ENCODE results near the gene GSAP. TPM values are rescaled to one million over a fixed set of nuclear protein-coding genes. Genes with fewer than 3 reads are reported as not detected.

The GSAP gene
- polyA plus RNA-seq, 1 of the 3 experiments (the other 2 are of a cell fraction), result 5.9 TPM

DNA sequence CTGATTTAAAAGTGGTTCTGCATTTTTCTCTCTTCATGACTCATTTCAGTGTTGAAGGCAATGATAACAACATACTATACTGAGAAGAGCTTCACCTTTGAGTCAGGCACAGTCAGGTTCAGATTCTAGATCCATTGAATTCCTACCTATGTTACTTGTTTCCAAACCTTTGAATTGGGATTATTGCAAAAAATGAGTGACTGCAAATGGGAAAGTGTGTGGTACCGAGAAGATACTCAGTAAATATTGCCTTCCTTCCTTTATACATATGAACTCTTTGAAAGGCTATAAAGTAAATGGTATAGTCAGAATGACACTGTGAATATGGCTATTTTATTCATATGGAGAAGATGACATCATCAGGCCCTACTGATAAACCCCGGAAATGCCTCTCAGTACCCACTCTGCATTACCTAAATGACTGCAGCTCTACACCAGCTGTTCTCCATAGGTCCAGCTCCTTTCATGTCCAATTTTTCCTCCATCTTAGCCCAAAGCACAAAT, 149.8 kb downstream of the GSAP start:
- CTCF ChIA-PET, result interaction anchor here (1.2 kb wide), 2 partner anchors 19 kb away, joined by 3 to 4 read pairs; no protein-coding TSS in a partner anchor
- H3K4me2 ChIP-seq, result no peak overlapping the region
- H3K36me3 ChIP-seq (replicated peaks in 1 of 2; ENCODE audit: control insufficient read depth in 1 of 2, insufficient read depth in 2 of 2, low read length in 1 of 2), result no peaks in the 10 kb centered on the region
- TF ChIP-seq, protein P1, sequence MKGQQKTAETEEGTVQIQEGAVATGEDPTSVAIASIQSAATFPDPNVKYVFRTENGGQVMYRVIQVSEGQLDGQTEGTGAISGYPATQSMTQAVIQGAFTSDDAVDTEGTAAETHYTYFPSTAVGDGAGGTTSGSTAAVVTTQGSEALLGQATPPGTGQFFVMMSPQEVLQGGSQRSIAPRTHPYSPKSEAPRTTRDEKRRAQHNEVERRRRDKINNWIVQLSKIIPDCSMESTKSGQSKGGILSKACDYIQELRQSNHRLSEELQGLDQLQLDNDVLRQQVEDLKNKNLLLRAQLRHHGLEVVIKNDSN (IDR thresholded peaks at IDR 0.05; ENCODE audit: borderline replicate concordance, low read depth), result no peak
- no peak for TF ChIP-seq GATA2 (CRISPR knock-in tag; IDR thresholded peaks at IDR 0.05)
- TF ChIP-seq MXI1 (IDR thresholded peaks at IDR 0.05; ENCODE audit: low read depth, low read length), result no peak
- no peak for TF ChIP-seq MEF2A (IDR thresholded peaks at IDR 0.05; ENCODE audit: borderline replicate concordance, low read depth)
- no peak overlapping the region for H3K9ac ChIP-seq
- H3K27me3 ChIP-seq (ENCODE audit: insufficient read depth), result no peaks in the 10 kb centered on the region
- POLR2A ChIA-PET, result no interaction called here
- DNase-seq, result no peak
- H4K20me1 ChIP-seq (ENCODE audit: insufficient read depth), result no peaks in the 10 kb centered on the region
- no peaks in the 10 kb centered on the region for H3K79me2 ChIP-seq (ENCODE audit: insufficient read depth)
- no peak overlapping the region for H3K27ac ChIP-seq (ENCODE audit: low read depth in 2 of 2, low read length in 1 of 2)
- H3F3A ChIP-seq (replicated peaks; ENCODE audit: insufficient read depth), result no peaks in the 10 kb centered on the region
- H3K9me3 ChIP-seq, result no peaks in the 10 kb centered on the region
- H2AFZ ChIP-seq (ENCODE audit: low read depth), result no peak overlapping the region
- no peak overlapping the region for H3K4me3 ChIP-seq (ENCODE audit: low read depth in 2 of 2, low read length in 1 of 2)
- no peaks in the 10 kb centered on the region for H3K4me1 ChIP-seq (ENCODE audit: control insufficient read depth in 1 of 2, insufficient read depth in 2 of 2, low read depth in 1 of 2, low read length in 1 of 2)
- no peaks in the 10 kb centered on the region for H3K9me2 ChIP-seq
- WGBS (ENCODE audit: low lambda C conversion rate), result 81% methylated on average over 2 of the region's 2 CpGs

- no peaks in the 10 kb centered on the region for H3K36me3 ChIP-seq (replicated peaks in 1 of 2; ENCODE audit: control insufficient read depth in 1 of 2, insufficient read depth in 2 of 2, low read length in 1 of 2)
- H3K27ac ChIP-seq (ENCODE audit: low read depth in 2 of 2, low read length in 1 of 2), result no peak overlapping the region
- no peaks in the 10 kb centered on the region for H3K79me2 ChIP-seq (ENCODE audit: insufficient read depth)
- no peaks in the 10 kb centered on the region for H3K4me1 ChIP-seq (ENCODE audit: control insufficient read depth in 1 of 2, insufficient read depth in 2 of 2, low read depth in 1 of 2, low read length in 1 of 2)
- no peaks in the 10 kb centered on the region for H4K20me1 ChIP-seq (ENCODE audit: insufficient read depth)
- no peaks in the 10 kb centered on the region for H3K9me2 ChIP-seq
- H3K9me3 ChIP-seq, result no peaks in the 10 kb centered on the region
- no peak overlapping the region for H3K4me3 ChIP-seq (ENCODE audit: low read depth in 2 of 2, low read length in 1 of 2)
- H2AFZ ChIP-seq (ENCODE audit: low read depth), result no peak overlapping the region
- no peak overlapping the region for H3K4me2 ChIP-seq
- no peaks in the 10 kb centered on the region for H3K27me3 ChIP-seq (ENCODE audit: insufficient read depth)
- no peak overlapping the region for H3K9ac ChIP-seq
- no peaks in the 10 kb centered on the region for H3F3A ChIP-seq (replicated peaks; ENCODE audit: insufficient read depth)
- CTCF ChIA-PET, result interaction anchor here (1.2 kb wide), 1 partner anchor 18 kb away, joined by 4 read pairs; no protein-coding TSS in a partner anchor
- WGBS (ENCODE audit: low lambda C conversion rate), result 59% methylated on average over 4 of the region's 4 CpGs
- POLR2A ChIA-PET, result no interaction called here
- TF ChIP-seq TEAD4 (IDR thresholded peaks at IDR 0.05; ENCODE audit: borderline replicate concordance, insufficient read depth), result no peak
- TF ChIP-seq, protein P1 (IDR thresholded peaks at IDR 0.05; ENCODE audit: borderline replicate concordance, low read depth), result no peak
- TF ChIP-seq RFX5 (IDR thresholded peaks at IDR 0.05; ENCODE audit: low read length), result no peak
- no peak for TF ChIP-seq MEF2A (IDR thresholded peaks at IDR 0.05; ENCODE audit: borderline replicate concordance, low read depth)
- TF ChIP-seq, protein P2, sequence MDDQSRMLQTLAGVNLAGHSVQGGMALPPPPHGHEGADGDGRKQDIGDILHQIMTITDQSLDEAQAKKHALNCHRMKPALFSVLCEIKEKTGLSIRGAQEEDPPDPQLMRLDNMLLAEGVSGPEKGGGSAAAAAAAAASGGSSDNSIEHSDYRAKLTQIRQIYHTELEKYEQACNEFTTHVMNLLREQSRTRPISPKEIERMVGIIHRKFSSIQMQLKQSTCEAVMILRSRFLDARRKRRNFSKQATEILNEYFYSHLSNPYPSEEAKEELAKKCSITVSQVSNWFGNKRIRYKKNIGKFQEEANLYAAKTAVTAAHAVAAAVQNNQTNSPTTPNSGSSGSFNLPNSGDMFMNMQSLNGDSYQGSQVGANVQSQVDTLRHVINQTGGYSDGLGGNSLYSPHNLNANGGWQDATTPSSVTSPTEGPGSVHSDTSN (IDR thresholded peaks at IDR 0.05), result no peak
- no peak for TF ChIP-seq CHD2 (IDR thresholded peaks at IDR 0.05; ENCODE audit: low read length, partially characterized antibody)
- TF ChIP-seq JUND (IDR thresholded peaks at IDR 0.05), result no peak
- no peak for TF ChIP-seq FOSL2 (IDR thresholded peaks at IDR 0.05; ENCODE audit: borderline replicate concordance, low read depth)
- DNase-seq, result no peak
These were observed 150.5 kb downstream of the GSAP start for GRCh38 chr7:77265666-77266065.
